ENCODE data around the gene HMGCS1. TPM values are rescaled to one million over a fixed set of nuclear protein-coding genes. Genes with fewer than 3 reads are reported as not detected.
A peak's percentile ranks its signal among the peaks of the same experiment; 100 is the strongest.

HMGCS1 gene
- polyA plus RNA-seq (2013), result 48.1 TPM

GRCh38 chr5:43313035-43313853, at the start of gene HMGCS1:
Gene HMGCS1, minus strand, starts transcription at chr5:43313412. Its CDS starts 14,447 bp downstream, at chr5:43298965.
- H3K9me3 ChIP-seq (ENCODE audit: control extremely low read depth in 1 of 5, control insufficient read depth in 4 of 5, insufficient read depth in 2 of 5, low read depth in 1 of 5, low read length in 4 of 5), result no peaks in the 10 kb centered on the region
- peak within 1 kb of the TSS; percentile 77 to 99 (median 87) for H3K4me3 ChIP-seq (ENCODE audit: control insufficient read depth in 1 of 7, extremely low read depth in 1 of 7, insufficient read depth in 4 of 7, low read depth in 2 of 7, low read length in 6 of 7)
- H3K4me1 ChIP-seq (ENCODE audit: control extremely low read depth in 1 of 4, control insufficient read depth in 4 of 4, insufficient read depth in 4 of 4, low read length in 3 of 4), result peaks cover 13 to 52% (median 24%) of the 10 kb centered on the region in 4 experiments
- ChIA-PET CTCF (interaction anchor here (0.6 to 2.5 kb wide), 10 partner anchors 10 to 280 kb away, joined by 3 to 14 read pairs (median 4); partner anchors contain the start of gene TMEM267), POLR2A (interaction anchor here (0.6 to 2.3 kb wide), 5 partner anchors 133 to 248 kb away, joined by 3 to 14 read pairs (median 4); partner anchors contain the start of genes TMEM267 and ZNF131)
- peak; percentile 99 to 100 (median 100) for DNase-seq
- H3K36me3 ChIP-seq (ENCODE audit: control insufficient read depth in 4 of 4, insufficient read depth in 4 of 4, low read length in 3 of 4), result peaks cover 0 to 36% (median 0%) of the 10 kb centered on the region in 4 experiments
- no peaks in the 10 kb centered on the region for H3K27me3 ChIP-seq (replicated peaks in 2 of 5; ENCODE audit: control insufficient read depth in 4 of 5, insufficient read depth in 5 of 5, low read length in 4 of 5)
- H3K27ac ChIP-seq (ENCODE audit: insufficient read depth in 1 of 2, low read depth in 1 of 2, low read length in 2 of 2, poor library complexity in 1 of 2, severe bottlenecking in 2 of 2), result peak within 1 kb of the TSS; percentile 83 to 94
- under 1% methylated on average over 56 of the region's 70 CpGs for WGBS (ENCODE audit: insufficient coverage)

GRCh38 chr5:43358726-43359125, 45.5 kb upstream of the HMGCS1 start:
- no peak overlapping the region for H3K4me3 ChIP-seq (ENCODE audit: control insufficient read depth in 1 of 7, extremely low read depth in 1 of 7, insufficient read depth in 4 of 7, low read depth in 2 of 7, low read length in 6 of 7)
- CTCF ChIA-PET, result interaction anchor here (1.0 kb wide), 1 partner anchor 30 kb away, joined by 3 read pairs; no protein-coding TSS in a partner anchor

DNA sequence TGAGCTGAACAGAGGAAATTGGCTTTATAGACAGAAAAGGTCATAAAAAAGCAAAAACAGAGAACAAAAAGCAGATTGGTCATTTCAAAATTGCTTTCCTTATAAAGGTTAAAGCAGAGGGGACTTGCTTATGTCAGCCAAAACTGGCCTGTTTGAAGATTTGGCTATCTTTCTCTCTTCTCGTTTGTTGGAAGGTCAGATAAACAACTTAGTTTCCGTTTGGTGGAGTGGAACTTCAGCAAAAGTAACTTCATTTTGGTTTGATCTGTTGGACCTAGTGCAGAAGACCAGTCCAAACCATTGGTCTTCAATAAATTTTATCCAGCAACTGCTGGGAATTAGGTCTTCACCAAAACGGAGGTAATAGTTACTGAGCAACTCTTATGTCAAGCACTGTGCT, 45.1 kb upstream of the HMGCS1 start:
- CTCF ChIA-PET, result interaction anchor here (1.0 kb wide), 1 partner anchor 31 kb away, joined by 3 read pairs; no protein-coding TSS in a partner anchor
- POLR2A ChIA-PET, result no interaction called here
- WGBS (ENCODE audit: insufficient coverage), result 100% methylated on average over 2 of the region's 3 CpGs

More at GRCh38 chr5:43358726-43359125, 45.5 kb upstream of the HMGCS1 start:
- Histone ChIP-seq H3K4me1 (ENCODE audit: control extremely low read depth in 1 of 4, control insufficient read depth in 4 of 4, insufficient read depth in 4 of 4, low read length in 3 of 4) (no peaks in the 10 kb centered on the region), H3K27me3 (replicated peaks in 2 of 5; ENCODE audit: control insufficient read depth in 4 of 5, insufficient read depth in 5 of 5, low read length in 4 of 5) (no peaks in the 10 kb centered on the region), H3K9me3 (ENCODE audit: control extremely low read depth in 1 of 5, control insufficient read depth in 4 of 5, insufficient read depth in 2 of 5, low read depth in 1 of 5, low read length in 4 of 5) (peaks cover 0 to 16% (median 8%) of the 10 kb centered on the region in 5 experiments), H3K27ac (ENCODE audit: insufficient read depth in 1 of 2, low read depth in 1 of 2, low read length in 2 of 2, poor library complexity in 1 of 2, severe bottlenecking in 2 of 2) (no peak overlapping the region), H3K36me3 (ENCODE audit: control insufficient read depth in 4 of 4, insufficient read depth in 4 of 4, low read length in 3 of 4) (no peaks in the 10 kb centered on the region)
- POLR2A ChIA-PET, result no interaction called here
- DNase-seq, result no peak

DNA sequence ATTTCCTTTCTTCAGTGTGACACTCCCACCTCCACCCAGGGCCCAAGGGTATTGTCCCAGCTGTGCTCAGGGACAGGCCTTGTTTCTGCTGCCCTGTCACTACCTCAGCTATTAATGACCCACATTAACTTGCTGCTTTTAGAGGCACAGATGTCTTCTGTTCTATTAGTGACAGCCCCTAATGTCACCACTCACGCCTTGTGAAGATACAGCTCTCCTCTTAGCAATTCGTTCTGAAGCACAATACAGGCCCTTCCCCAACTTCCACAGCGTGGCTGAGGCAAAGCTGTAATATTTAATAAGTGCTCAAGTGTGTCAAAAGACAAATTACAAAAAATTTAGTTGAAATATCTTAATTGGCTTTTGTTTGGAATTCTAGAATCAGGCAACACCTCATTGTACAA, 44.7 kb upstream of the HMGCS1 start:
- ChIA-PET POLR2A (no interaction called here), CTCF (no interaction called here)
- no peak overlapping the region for H3K27ac ChIP-seq (ENCODE audit: insufficient read depth in 1 of 2, low read depth in 1 of 2, low read length in 2 of 2, poor library complexity in 1 of 2, severe bottlenecking in 2 of 2)
- DNase-seq, result no peak
- H3K36me3 ChIP-seq (ENCODE audit: control insufficient read depth in 4 of 4, insufficient read depth in 4 of 4, low read length in 3 of 4), result no peaks in the 10 kb centered on the region
- no CpG with 5 or more reads among the region's 3 CpGs for WGBS (ENCODE audit: insufficient coverage)
- peaks cover 0 to 16% (median 8%) of the 10 kb centered on the region in 5 experiments for H3K9me3 ChIP-seq (ENCODE audit: control extremely low read depth in 1 of 5, control insufficient read depth in 4 of 5, insufficient read depth in 2 of 5, low read depth in 1 of 5, low read length in 4 of 5)
- H3K4me1 ChIP-seq (ENCODE audit: control extremely low read depth in 1 of 4, control insufficient read depth in 4 of 4, insufficient read depth in 4 of 4, low read length in 3 of 4), result no peaks in the 10 kb centered on the region
- no peak overlapping the region for H3K4me3 ChIP-seq (ENCODE audit: control insufficient read depth in 1 of 7, extremely low read depth in 1 of 7, insufficient read depth in 4 of 7, low read depth in 2 of 7, low read length in 6 of 7)
- no peaks in the 10 kb centered on the region for H3K27me3 ChIP-seq (replicated peaks in 2 of 5; ENCODE audit: control insufficient read depth in 4 of 5, insufficient read depth in 5 of 5, low read length in 4 of 5)

More for the DNA sequence above, 45.1 kb upstream of the HMGCS1 start:
- Histone ChIP-seq H3K9me3 (ENCODE audit: control extremely low read depth in 1 of 5, control insufficient read depth in 4 of 5, insufficient read depth in 2 of 5, low read depth in 1 of 5, low read length in 4 of 5) (peaks cover 0 to 16% (median 8%) of the 10 kb centered on the region in 5 experiments), H3K4me1 (ENCODE audit: control extremely low read depth in 1 of 4, control insufficient read depth in 4 of 4, insufficient read depth in 4 of 4, low read length in 3 of 4) (no peaks in the 10 kb centered on the region), H3K27ac (ENCODE audit: insufficient read depth in 1 of 2, low read depth in 1 of 2, low read length in 2 of 2, poor library complexity in 1 of 2, severe bottlenecking in 2 of 2) (no peak overlapping the region), H3K36me3 (ENCODE audit: control insufficient read depth in 4 of 4, insufficient read depth in 4 of 4, low read length in 3 of 4) (no peaks in the 10 kb centered on the region), H3K4me3 (ENCODE audit: control insufficient read depth in 1 of 7, extremely low read depth in 1 of 7, insufficient read depth in 4 of 7, low read depth in 2 of 7, low read length in 6 of 7) (no peak overlapping the region), H3K27me3 (replicated peaks in 2 of 5; ENCODE audit: control insufficient read depth in 4 of 5, insufficient read depth in 5 of 5, low read length in 4 of 5) (no peaks in the 10 kb centered on the region)
- DNase-seq, result no peak

- no peaks in the 10 kb centered on the region for H3K27me3 ChIP-seq (replicated peaks in 2 of 5; ENCODE audit: control insufficient read depth in 4 of 5, insufficient read depth in 5 of 5, low read length in 4 of 5)
- H3K4me3 ChIP-seq (ENCODE audit: control insufficient read depth in 1 of 7, extremely low read depth in 1 of 7, insufficient read depth in 4 of 7, low read depth in 2 of 7, low read length in 6 of 7), result no peak overlapping the region
- ChIA-PET CTCF (no interaction called here), POLR2A (no interaction called here)
- no peaks in the 10 kb centered on the region for H3K36me3 ChIP-seq (ENCODE audit: control insufficient read depth in 4 of 4, insufficient read depth in 4 of 4, low read length in 3 of 4)
- DNase-seq, result no peak
- WGBS (ENCODE audit: insufficient coverage), result 100% methylated on average over 2 of the region's 2 CpGs
- H3K4me1 ChIP-seq (ENCODE audit: control extremely low read depth in 1 of 4, control insufficient read depth in 4 of 4, insufficient read depth in 4 of 4, low read length in 3 of 4), result no peaks in the 10 kb centered on the region
- H3K27ac ChIP-seq (ENCODE audit: insufficient read depth in 1 of 2, low read depth in 1 of 2, low read length in 2 of 2, poor library complexity in 1 of 2, severe bottlenecking in 2 of 2), result no peak overlapping the region
- H3K9me3 ChIP-seq (ENCODE audit: control extremely low read depth in 1 of 5, control insufficient read depth in 4 of 5, insufficient read depth in 2 of 5, low read depth in 1 of 5, low read length in 4 of 5), result peaks cover 0 to 16% (median 8%) of the 10 kb centered on the region in 5 experiments
These were observed 43.9 kb upstream of the HMGCS1 start for GRCh38 chr5:43357067-43357466.

- no peaks in the 10 kb centered on the region for H3K4me1 ChIP-seq (ENCODE audit: control extremely low read depth in 1 of 4, control insufficient read depth in 4 of 4, insufficient read depth in 4 of 4, low read length in 3 of 4)
- 100% methylated on average over 1 of the region's 3 CpGs for WGBS (ENCODE audit: insufficient coverage)
- H3K4me3 ChIP-seq (ENCODE audit: control insufficient read depth in 1 of 7, extremely low read depth in 1 of 7, insufficient read depth in 4 of 7, low read depth in 2 of 7, low read length in 6 of 7), result no peak overlapping the region
- peaks cover 0 to 2% (median 0%) of the 10 kb centered on the region in 5 experiments for H3K27me3 ChIP-seq (replicated peaks in 2 of 5; ENCODE audit: control insufficient read depth in 4 of 5, insufficient read depth in 5 of 5, low read length in 4 of 5)
- peaks cover 0 to 9% (median 3%) of the 10 kb centered on the region in 5 experiments for H3K9me3 ChIP-seq (ENCODE audit: control extremely low read depth in 1 of 5, control insufficient read depth in 4 of 5, insufficient read depth in 2 of 5, low read depth in 1 of 5, low read length in 4 of 5)
- no peak for DNase-seq
- ChIA-PET POLR2A (no interaction called here), CTCF (no interaction called here)
- no peak overlapping the region for H3K27ac ChIP-seq (ENCODE audit: insufficient read depth in 1 of 2, low read depth in 1 of 2, low read length in 2 of 2, poor library complexity in 1 of 2, severe bottlenecking in 2 of 2)
- no peaks in the 10 kb centered on the region for H3K36me3 ChIP-seq (ENCODE audit: control insufficient read depth in 4 of 4, insufficient read depth in 4 of 4, low read length in 3 of 4)
These were observed 41.6 kb upstream of the HMGCS1 start for GRCh38 chr5:43354774-43355173.

DNA sequence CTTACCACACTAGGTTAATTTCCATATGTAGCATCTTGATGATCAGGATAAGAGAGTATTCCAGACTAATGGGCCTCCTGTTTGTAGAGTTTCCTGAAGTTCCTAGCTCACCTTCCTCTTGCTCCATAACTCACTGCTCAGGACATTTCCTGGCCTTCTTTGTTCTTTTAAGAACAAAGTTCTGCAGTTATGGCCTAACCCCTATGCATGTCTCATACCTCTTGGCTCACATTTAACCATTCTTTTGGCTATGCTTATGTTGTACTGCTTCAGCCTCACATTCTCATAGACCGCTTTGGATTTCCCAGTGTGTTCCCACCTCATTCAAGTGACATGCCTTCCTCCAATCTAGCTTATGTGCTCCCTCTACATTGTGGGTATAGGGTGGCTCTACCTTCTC, 40.5 kb upstream of the HMGCS1 start:
- Histone ChIP-seq H3K27me3 (replicated peaks in 2 of 5; ENCODE audit: control insufficient read depth in 4 of 5, insufficient read depth in 5 of 5, low read length in 4 of 5) (peaks cover 0 to 2% (median 0%) of the 10 kb centered on the region in 5 experiments), H3K4me1 (ENCODE audit: control extremely low read depth in 1 of 4, control insufficient read depth in 4 of 4, insufficient read depth in 4 of 4, low read length in 3 of 4) (no peaks in the 10 kb centered on the region), H3K9me3 (ENCODE audit: control extremely low read depth in 1 of 5, control insufficient read depth in 4 of 5, insufficient read depth in 2 of 5, low read depth in 1 of 5, low read length in 4 of 5) (no peaks in the 10 kb centered on the region), H3K36me3 (ENCODE audit: control insufficient read depth in 4 of 4, insufficient read depth in 4 of 4, low read length in 3 of 4) (no peaks in the 10 kb centered on the region), H3K27ac (ENCODE audit: insufficient read depth in 1 of 2, low read depth in 1 of 2, low read length in 2 of 2, poor library complexity in 1 of 2, severe bottlenecking in 2 of 2) (no peak overlapping the region), H3K4me3 (ENCODE audit: control insufficient read depth in 1 of 7, extremely low read depth in 1 of 7, insufficient read depth in 4 of 7, low read depth in 2 of 7, low read length in 6 of 7) (no peak overlapping the region)
- CTCF ChIA-PET, result interaction anchor here (0.6 to 1.4 kb wide), 2 partner anchors 15 to 245 kb away, joined by 3 read pairs; no protein-coding TSS in a partner anchor
- no CpG with 5 or more reads among the region's 1 CpG for WGBS (ENCODE audit: insufficient coverage)
- DNase-seq, result no peak
- POLR2A ChIA-PET, result no interaction called here

Data from common myeloid progenitor, CD34-positive (primary cell).